Activated CD8-positive, alpha-beta memory T cell treated with anti-CD3 and anti-CD28 coated beads for 24 hours (primary cell): Measurements from ENCODE around the gene LYST.
"Not testable (repeated sequence)": the region's sequence is repeated elsewhere in the genome, so short reads cannot be mapped to it uniquely, and the experiment has no call there.

ENCODE experiments used
- DNase-seq: peaks from one replicate; pipeline ENCODE4 v3.0.0-alpha.2; 2020

Gene LYST

GRCh38 chr1:235809688-235810397, 56.9 kb downstream of the LYST start:
- no peak for DNase-seq

- DNase-seq: no peak
These were observed 58.5 kb downstream of the LYST start for GRCh38 chr1:235808223-235808622.

DNA sequence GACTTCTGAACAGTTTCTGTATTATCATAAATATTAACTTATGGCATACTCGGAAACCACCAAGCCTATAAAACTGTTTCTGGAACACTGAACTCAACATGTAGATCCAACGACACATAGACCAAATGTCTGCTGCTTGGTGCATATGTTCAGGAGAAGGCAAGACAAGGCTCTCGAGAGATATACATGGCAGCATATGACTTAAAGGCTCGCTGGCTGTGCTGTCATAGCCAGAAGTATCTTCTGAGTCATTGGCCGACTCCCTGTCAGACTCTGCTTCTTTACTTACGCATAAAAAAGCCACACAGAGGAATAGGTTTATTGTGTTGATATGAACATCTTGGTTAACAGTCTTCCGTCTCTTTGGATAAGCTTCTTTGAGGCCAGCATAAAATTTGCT, 60.6 kb downstream of the LYST start:
- DNase-seq: no peak

DNA sequence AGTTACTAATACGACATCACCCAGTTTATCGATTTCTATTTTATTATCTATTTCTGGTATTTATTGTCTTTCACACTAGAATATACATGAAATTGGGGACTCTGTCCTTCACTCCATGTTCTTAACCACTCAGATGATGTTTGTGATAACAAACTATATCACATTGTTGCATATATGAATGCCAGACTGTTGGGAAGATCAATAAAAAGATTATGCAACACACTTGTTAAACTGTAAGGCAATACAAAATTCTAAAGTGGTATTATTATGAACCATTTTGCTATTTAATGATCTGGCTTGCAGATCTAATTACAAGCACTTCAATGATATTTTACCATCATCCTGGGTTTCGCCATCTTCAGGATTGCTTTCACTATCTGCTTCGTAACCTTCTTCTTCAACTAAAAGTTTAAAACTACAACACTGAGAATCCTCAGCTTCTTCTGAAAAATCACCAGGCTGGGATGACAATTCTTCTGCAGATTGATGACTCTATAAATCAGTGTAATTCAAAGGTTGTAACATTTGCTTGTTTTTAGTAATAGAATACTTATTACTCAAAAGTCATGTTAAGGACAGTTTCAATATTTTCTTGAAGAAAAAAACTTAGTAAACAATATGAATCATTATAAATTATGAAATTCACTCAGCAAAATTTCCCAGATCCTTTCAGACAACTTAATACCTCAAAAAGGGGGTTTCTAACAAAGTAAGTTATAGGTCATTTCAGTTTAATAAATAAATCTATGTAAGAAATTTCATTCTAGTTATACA, 63.9 kb downstream of the LYST start:
- DNase-seq: no peak

- no peak for DNase-seq
These were observed 67.4 kb downstream of the LYST start for GRCh38 chr1:235799264-235799663.

DNA sequence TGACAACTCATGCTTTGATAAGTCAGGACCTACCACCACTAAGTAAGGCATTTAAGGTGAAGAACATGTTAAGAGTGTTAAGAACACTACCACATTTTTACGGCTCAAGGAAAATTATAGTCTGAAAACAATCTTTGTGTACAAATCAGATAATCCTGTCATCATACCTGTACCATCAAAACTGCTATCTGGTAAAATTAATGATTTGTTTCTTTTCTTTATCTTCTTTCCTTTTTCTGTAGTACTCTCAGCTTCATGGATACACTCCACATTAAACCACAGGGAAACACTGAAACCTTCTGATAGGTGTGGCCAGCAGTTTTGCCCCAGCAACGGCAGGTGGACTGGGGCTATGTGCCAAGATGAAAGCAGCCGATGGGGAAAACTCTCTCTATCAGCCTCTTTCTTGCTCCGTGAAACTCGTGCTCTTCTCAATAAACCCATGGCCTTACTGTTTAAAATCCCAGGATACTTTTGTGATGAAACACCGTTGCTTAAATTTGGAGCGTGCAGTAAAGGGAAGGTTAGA, 75.1 kb downstream of the LYST start:
- DNase-seq: no peak

DNA sequence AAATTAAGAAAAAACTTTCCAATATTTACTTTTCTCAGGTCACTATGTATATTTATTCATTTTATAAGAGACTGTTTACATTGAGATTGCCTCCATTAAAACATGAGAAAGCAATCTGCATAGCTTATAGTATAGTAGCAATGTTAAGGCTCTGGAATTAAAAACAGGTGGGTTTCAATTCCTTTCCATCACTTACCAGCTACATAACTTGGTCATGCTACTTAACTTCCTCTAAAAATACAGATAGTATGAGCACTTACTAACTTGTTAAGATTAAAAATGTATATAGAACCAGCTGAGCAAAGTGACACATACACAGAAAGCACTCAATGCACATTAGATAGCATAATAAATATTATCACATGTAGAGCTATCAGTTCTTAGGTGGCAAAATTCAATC, 76.6 kb downstream of the LYST start:
- no peak for DNase-seq

GRCh38 chr1:235786227-235786898, 80.3 kb downstream of the LYST start:
- DNase-seq: not testable (repeated sequence)

DNA sequence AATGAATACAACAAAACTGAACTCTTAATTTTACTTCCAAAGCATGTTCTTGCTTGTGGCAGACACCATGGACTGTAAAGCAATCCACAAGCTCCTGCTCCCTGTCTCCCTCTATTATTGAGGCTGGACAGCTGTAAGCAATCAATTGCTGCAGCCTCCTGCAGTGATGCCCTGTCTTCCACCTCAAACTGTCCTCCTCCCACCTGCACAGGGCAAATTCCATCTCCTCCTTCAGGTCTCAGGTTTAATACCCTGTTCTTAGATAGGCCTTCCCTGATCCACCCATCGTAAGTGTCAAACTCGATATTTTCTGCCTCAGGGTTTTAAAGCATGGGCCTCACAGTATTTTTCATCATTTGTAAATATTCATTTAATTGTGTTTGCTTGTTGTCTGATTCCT, 81.8 kb downstream of the LYST start:
- no peak for DNase-seq

GRCh38 chr1:235783148-235783776, 83.4 kb downstream of the LYST start:
- no peak for DNase-seq

GRCh38 chr1:235782601-235783000, 84.1 kb downstream of the LYST start:
- DNase-seq: no peak

DNA sequence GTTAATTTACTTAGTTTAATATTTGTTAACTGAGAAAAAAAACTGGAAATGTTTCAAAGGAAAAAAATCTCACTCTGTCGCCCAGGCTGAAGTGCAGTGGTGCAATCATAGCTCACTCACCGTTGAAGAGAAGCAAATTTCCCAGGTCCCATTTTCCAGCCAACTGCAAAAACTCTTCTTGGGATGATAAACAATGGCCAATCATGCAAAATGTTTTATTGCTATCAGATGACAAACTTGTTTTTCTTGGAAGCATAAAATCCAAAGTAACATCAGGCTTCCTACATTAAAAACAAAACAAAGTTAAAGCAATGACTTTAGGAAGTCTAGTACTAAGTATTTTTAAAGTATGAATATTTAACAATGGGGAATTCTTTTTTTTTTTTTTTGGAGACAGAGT, 84.9 kb downstream of the LYST start:
- no peak for DNase-seq

GRCh38 chr1:235779770-235780169, 86.9 kb downstream of the LYST start:
- no peak for DNase-seq

GRCh38 chr1:235776396-235776795, 90.3 kb downstream of the LYST start:
- DNase-seq: no peak

DNA sequence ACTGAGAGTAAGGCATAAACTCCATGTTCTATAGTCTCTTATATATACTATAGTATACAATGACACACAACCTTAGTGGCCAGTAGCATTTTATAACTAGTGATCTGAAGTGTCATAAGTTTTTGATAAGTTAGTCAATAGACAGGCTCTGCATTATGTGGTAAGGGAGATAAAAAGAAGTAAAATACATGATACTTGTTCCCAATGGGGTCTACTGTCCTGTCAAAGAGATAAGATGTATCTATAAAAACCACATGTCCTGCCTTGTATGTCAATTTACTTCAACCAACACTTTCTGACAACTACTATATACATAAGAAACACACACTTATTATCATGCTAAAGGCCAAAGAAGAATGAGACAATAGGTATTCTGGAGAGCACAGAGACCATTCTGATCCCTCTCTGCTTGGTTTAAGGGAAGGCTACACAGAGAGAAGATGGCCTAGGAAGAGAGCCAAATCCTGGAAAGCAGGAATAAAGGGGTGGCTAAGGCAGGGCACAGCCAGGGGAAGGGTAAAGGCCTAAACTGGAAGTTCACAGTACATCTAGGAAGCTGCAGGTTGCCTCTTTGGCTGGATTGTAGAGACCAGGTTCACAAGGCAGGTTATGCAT, 91.4 kb downstream of the LYST start:
- no peak for DNase-seq

DNA sequence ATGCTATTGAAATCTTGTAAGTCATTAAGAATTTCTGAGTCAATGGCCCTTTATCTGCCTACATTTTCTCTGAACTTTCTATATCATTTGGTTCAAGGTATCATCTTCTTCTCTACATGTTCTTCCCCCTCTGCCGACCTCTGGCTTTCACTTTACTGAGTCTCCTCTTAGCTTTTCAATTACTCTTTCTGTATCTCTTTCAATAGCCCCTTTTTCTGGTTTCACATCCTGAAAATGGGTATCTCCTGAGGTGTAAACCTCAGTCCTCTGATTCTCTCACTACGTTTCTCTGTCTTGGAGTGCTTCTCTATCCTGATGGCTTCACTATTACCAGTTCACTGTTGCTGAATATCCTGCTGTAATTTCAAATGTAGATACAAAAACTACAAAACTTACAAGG, 98.9 kb downstream of the LYST start:
- no peak for DNase-seq

- DNase-seq: no peak
These were observed 99.9 kb downstream of the LYST start for GRCh38 chr1:235766794-235767285.

GRCh38 chr1:235763962-235764361, 102.7 kb downstream of the LYST start:
- no peak for DNase-seq

- DNase-seq: no peak
These were observed 107.4 kb downstream of the LYST start for GRCh38 chr1:235759336-235759735.

GRCh38 chr1:235758931-235759330, 107.8 kb downstream of the LYST start:
- DNase-seq: no peak

DNA sequence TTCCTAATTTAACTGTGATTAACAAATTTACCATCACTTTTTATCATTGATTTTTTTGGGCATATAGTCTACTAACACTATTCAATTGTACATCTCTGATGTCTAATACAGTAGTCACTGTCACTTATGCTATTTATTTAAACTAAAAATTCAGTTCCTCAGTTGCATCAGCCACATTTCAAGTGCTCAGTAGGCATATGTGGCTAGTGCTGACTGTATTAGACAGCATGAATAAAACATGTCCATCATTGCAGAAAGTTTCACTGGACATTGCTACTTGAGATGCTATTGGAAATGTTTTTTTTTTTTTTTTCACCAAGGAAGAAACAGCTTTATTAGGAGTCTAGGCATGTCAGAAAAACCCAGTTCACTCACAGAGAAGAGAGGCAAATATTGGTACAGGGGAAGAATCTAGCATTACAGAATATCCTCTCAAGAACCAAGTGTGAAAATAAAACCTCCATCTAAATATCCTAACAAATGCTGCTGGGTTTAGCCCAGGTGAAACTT, 109.1 kb downstream of the LYST start:
- no peak for DNase-seq

GRCh38 chr1:235754186-235754585, 112.5 kb downstream of the LYST start:
- not testable (repeated sequence) for DNase-seq
